SJSA1 (cell line): ENCODE measurements around the gene FKBP7. TPM values are rescaled to one million over a fixed set of nuclear protein-coding genes. Genes with fewer than 3 reads are reported as not detected.

Source experiments
- DNase-seq, 2 experiments: peaks; one replicate each; pipeline ENCODE4 v3.0.0-alpha.2; 2015 to 2020; ENCODE audit warnings: low spot score in 2 of 2, low read depth in 1 of 2
- H3K27ac ChIP-seq: fragments of 250-450 bp; sonication (Bioruptor Pico); 2 replicates; pipeline ENCODE4 v1.5.1; 2020; ENCODE audit warnings: mild to moderate bottlenecking, moderate library complexity
- H3K27me3 ChIP-seq: fragments of 250-450 bp; sonication (Bioruptor Pico); replicated peaks from 2 replicates; pipeline ENCODE4 v1.5.1; 2020; ENCODE audit warnings: mild to moderate bottlenecking, moderate library complexity
- H3K36me3 ChIP-seq: fragments of 250-450 bp; sonication (Bioruptor Pico); 2 replicates; pipeline ENCODE4 v1.5.1; 2020; ENCODE audit warnings: mild to moderate bottlenecking
- H3K4me1 ChIP-seq: fragments of 250-450 bp; sonication (Bioruptor Pico); replicated peaks from 2 replicates; pipeline ENCODE4 v1.6.1; 2021; ENCODE audit warnings: mild to moderate bottlenecking
- H3K4me3 ChIP-seq: fragments of 250-450 bp; sonication (Bioruptor Pico); 2 replicates; pipeline ENCODE4 v1.5.1; 2020; ENCODE audit warnings: mild to moderate bottlenecking
- H3K9me3 ChIP-seq: fragments of 250-450 bp; sonication (Bioruptor Pico); replicated peaks from 2 replicates; pipeline ENCODE4 v1.5.1; 2020; ENCODE audit warnings: mild to moderate bottlenecking
- total RNA-seq: library from RNA; depleted of rRNA; stranded (reverse); fragments of >200 nt; shearing (Covaris generic); gene quantifications from 2 replicates; pipeline ENCODE4 v1.2.3, GENCODE V29; 2014; rRNA removed

Gene FKBP7
- total RNA-seq, 1 experiment from 2014 or later = 28.2 TPM

DNA sequence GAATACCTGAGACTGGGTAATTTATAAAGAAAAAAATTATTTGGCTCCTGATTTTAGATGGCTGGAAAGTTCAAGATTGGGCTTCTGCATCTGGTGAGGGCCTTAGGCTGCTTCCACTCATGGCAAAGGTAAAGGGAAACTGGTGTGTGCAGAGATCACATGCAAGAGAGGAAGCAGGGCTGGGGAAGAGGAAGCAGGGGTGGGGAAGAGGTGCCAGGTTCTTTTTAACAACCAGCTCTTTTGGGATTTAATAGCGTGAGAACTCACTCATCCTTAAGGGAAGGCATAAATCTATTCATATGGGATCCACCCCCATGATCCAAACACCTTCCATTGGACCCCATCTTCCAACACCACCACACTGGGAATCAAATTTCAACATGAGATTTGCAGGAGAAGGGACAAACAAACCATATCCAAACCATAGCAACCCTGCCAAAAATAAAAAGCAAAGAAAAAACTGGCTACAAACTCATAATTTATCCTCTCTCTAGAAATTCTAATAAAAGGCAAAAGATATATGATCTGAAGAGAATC, 57.9 kb downstream of the FKBP7 start:
- Histone ChIP-seq H3K27me3 (no peaks in the 10 kb centered on the region), H3K27ac (no peak overlapping the region), H3K4me3 (no peak overlapping the region), H3K4me1 (peaks cover 7% of the 10 kb centered on the region), H3K9me3 (no peaks in the 10 kb centered on the region), H3K36me3 (peaks cover 9% of the 10 kb centered on the region; the same call in 1 of the 2 replicates)
- DNase-seq = no peak

- Histone ChIP-seq H3K9me3 (no peaks in the 10 kb centered on the region), H3K36me3 (peaks cover 9% of the 10 kb centered on the region; the same call in 1 of the 2 replicates), H3K27ac (0 out of 2 replicates have a peak overlapping the region, but pooled peaks have one; percentile 10), H3K27me3 (no peaks in the 10 kb centered on the region), H3K4me3 (no peak overlapping the region), H3K4me1 (peaks cover 13% of the 10 kb centered on the region)
- no peak for DNase-seq
Measured at GRCh38 chr2:178419123-178419522, 59.3 kb downstream of the FKBP7 start.

- Histone ChIP-seq H3K4me1 (peaks cover 13% of the 10 kb centered on the region), H3K4me3 (no peak overlapping the region), H3K9me3 (no peaks in the 10 kb centered on the region), H3K36me3 (peaks cover 9% of the 10 kb centered on the region; the same call in 1 of the 2 replicates), H3K27ac (0 out of 2 replicates have a peak overlapping the region, but pooled peaks have one; percentile 10), H3K27me3 (no peaks in the 10 kb centered on the region)
- DNase-seq = peak in 1 of 2 experiments; percentile 28
Measured at GRCh38 chr2:178418426-178418825, 60.0 kb downstream of the FKBP7 start.

GRCh38 chr2:178417916-178418315, 60.5 kb downstream of the FKBP7 start:
- Histone ChIP-seq H3K36me3 (peaks cover 7% of the 10 kb centered on the region; the same call in 1 of the 2 replicates), H3K4me1 (peaks cover 16% of the 10 kb centered on the region), H3K27me3 (no peaks in the 10 kb centered on the region), H3K27ac (no peak overlapping the region), H3K4me3 (no peak overlapping the region), H3K9me3 (no peaks in the 10 kb centered on the region)
- no peak for DNase-seq

GRCh38 chr2:178415979-178416378, 62.4 kb downstream of the FKBP7 start:
- H3K27ac ChIP-seq = no peak overlapping the region
- no peaks in the 10 kb centered on the region for H3K27me3 ChIP-seq
- peaks cover 18% of the 10 kb centered on the region for H3K4me1 ChIP-seq
- no peaks in the 10 kb centered on the region for H3K9me3 ChIP-seq
- no peak for DNase-seq
- no peaks in the 10 kb centered on the region for H3K36me3 ChIP-seq
- H3K4me3 ChIP-seq = no peak overlapping the region

DNA sequence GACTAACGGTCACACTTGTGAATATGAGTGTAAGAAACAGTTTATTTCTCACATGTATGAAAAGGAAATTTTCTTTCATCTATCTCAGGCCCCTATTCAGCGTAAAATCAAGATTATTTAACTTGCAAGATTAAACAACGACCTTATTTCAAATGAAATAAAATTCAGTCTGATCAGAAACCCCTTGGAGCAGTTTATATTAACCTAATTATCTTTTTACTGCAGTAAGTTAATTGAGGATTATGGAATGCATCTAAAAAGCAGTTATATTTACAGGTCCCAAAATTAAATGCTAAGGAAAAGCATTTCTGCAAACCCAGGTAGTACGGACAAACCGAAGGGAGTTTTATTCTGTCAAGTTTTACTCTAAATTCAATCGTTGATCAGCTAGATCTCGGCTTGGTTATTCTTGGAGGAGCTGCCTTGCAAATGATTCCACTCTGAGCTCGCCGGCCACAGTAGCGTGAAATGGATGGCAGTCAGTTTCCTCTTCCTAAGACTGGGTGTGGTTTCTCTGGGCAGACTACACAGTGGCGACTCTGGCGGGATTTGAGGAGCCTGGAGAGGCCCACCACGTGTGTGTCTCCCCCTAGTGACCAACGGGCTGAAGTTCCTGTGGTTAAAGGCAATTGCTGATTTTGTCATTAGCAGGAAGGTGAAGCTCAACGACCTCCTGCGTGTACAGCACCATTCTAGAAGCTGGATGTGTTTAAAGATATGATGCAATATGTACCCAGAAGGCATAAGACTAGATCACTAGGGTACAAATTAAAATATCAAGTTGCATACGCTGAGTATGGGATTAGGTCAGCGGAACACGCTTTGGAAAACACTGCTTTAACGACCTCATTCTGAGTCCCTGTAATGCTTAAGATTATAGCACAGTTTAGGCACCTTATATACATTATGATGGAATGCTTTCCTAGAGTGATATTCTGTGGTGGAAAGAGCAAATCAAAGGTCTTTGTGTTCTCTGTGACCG, 63.8 kb downstream of the FKBP7 start:
- Histone ChIP-seq H3K4me3 (peak overlapping the region; percentile 64), H3K27me3 (no peaks in the 10 kb centered on the region), H3K36me3 (no peaks in the 10 kb centered on the region), H3K9me3 (no peaks in the 10 kb centered on the region), H3K4me1 (peaks cover 18% of the 10 kb centered on the region), H3K27ac (peak overlapping the region; percentile 99)
- DNase-seq = peak; percentile 86 to 93

Other genes with a start within 250 kb of the FKBP7 start
- gene PRKRA, start 27.4 kb downstream of the FKBP7 start, total RNA-seq = 54.0 and 80.1 TPM in 2 replicates
- 0.03 and 0.08 TPM in 2 replicates for gene PJVK, start 27.2 kb downstream of the FKBP7 start, total RNA-seq
- 5.7 and 20.8 TPM in 2 replicates for gene PLEKHA3, start 1.9 kb upstream of the FKBP7 start, total RNA-seq